Activated naive CD4-positive, alpha-beta T cell treated with anti-CD3 and anti-CD28 coated beads, Interleukin-2, amount 50 U/mL, for 72 hours (primary cell): Measurements from ENCODE around the gene IFT122. TPM values are rescaled to one million over a fixed set of nuclear protein-coding genes. Genes with fewer than 3 reads are reported as not detected.
A peak's percentile ranks its signal among the peaks of the same experiment; 100 is the strongest.

Experiments
- ATAC-seq, 2 donors: fragments of 150-1000 bp; cut with Tn5 transposase; 2 replicates each; pipeline ENCODE4 v1.10.0; 2021; ENCODE audit warnings: mild to moderate bottlenecking in 2 of 2, moderate library complexity in 2 of 2
- DNase-seq, 2 donors: peaks; one replicate each; pipeline ENCODE4 v3.0.0; 2021 to 2022; ENCODE audit warnings: low spot score in 2 of 2
- H3K27ac Mint-ChIP-seq, 2 donors: one replicate each; pipeline ENCODE4 v1.8.0; 2022; ENCODE audit warnings: mild to moderate bottlenecking in 2 of 2, mixed read lengths in 2 of 2
- H3K36me3 Mint-ChIP-seq, 2 donors: one replicate each; pipeline ENCODE4 v1.8.0; 2022; ENCODE audit warnings: mixed read lengths in 2 of 2
- H3K9me3 Mint-ChIP-seq, 2 donors: one replicate each; pipeline ENCODE4 v1.8.0; 2022; ENCODE audit warnings: mixed read lengths in 2 of 2
- total RNA-seq, 2 donors: library from RNA; stranded (reverse); gene quantifications; one replicate each; pipeline ENCODE4 v1.2.3, GENCODE V29; 2022

IFT122 gene
- total RNA-seq, 2 donors from 2014 or later = 29.5 to 39.8 TPM

DNA sequence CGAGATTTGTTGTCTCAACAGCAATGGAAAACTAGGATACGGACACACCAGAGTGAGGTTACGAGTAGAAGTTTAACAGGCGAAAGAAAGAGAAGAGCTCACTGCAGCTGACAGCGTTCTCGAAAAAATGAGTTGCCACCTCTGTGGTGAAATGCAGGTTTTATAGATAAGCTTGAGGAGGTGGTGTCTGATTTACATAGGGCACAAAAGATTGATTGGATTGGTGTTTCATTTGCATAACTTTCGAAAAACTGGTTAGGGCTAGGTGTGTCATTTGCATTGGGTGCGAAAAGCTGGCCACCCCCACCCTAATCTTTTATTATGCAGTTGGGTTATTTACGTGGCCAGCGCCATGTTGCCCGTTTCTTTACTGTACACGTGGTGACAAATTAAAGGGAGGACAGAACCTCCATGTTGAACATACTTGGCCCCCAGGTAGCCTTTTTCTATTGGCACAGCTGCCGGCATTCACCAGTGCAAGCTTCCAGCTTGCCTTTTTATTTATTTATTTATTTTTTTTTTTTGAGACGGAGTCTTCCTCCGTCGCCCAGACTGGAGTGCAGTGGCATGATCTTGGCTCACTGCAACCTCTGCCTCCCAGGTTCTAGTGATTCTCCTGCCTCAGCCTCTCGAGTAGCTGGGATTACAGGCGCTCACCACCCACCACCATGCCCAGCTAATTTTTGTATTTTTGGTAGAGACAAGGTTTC lies 8.3 kb downstream of the IFT122 start:
- DNase-seq = no peak
- no peak for ATAC-seq
- peaks cover 8% of the 10 kb centered on the region in 2 donors for H3K36me3 Mint-ChIP-seq
- no peak overlapping the region for H3K27ac Mint-ChIP-seq
- H3K9me3 Mint-ChIP-seq = no peaks in the 10 kb centered on the region

DNA sequence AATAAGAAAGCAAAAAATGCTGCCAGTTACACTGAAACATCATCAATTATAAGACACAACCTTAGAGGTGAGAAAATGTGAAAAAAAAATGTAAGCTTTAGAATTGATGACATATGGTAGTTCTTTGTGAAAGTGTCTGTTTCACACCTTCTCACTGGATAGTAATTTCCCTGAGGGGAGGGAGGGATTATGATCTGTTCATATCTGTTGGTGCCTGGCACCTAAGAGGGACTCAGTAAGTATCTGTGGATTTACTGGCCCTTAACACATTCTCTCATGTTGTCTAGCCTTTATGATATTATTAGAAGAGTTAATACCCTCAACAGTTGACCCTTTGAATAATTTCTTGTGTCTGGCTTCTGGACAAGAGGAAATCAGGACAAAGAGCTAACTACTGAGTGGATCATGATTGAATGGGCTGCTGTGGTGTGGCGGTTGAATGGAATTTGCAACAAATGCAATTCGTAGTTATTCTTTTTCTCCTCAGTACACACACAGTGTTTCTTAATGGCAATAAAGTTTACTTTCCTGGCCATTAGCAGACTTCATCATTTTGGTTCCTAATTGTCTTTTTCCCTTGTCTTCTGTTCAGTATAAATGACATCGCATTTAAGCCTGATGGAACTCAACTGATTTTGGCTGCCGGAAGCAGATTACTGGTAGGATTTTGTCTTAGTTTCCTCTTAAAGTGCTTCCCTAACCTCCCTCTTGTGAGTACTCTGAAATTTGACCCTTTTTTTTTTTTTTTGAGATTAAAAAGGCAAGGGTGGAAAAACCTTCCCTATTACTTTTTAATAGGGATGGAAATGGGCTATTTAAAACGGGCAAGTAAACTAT lies 9.5 kb downstream of the IFT122 start:
- no peak for ATAC-seq
- H3K9me3 Mint-ChIP-seq = no peaks in the 10 kb centered on the region
- DNase-seq = no peak

DNA sequence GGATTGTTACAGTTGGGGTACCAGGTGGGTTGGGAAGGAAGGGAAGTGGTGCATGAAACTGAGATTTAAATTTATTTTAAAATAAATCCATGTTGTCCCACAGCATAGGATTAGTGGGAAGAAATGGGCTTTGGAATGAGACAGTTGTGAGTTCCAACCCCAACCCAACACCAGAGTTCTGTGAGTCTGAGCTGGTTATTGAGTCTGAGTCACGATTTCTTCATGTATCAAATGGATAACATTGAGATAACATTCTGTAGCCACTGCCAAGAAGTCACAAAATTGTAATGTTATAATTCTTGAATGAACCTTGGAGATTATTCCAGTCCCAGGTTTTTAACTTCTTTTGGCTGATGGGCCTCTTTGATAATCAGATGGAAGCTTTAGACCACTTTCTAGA lies 13.7 kb downstream of the IFT122 start:
- Mint-ChIP-seq H3K9me3 (no peaks in the 10 kb centered on the region), H3K27ac (no peak overlapping the region)
- ATAC-seq = no peak

More for the DNA sequence above, 9.5 kb downstream of the IFT122 start:
- H3K27ac Mint-ChIP-seq = peak overlapping the region in 1 of 2 donors; percentile 75
- peaks cover 11% of the 10 kb centered on the region in 2 donors for H3K36me3 Mint-ChIP-seq

DNA sequence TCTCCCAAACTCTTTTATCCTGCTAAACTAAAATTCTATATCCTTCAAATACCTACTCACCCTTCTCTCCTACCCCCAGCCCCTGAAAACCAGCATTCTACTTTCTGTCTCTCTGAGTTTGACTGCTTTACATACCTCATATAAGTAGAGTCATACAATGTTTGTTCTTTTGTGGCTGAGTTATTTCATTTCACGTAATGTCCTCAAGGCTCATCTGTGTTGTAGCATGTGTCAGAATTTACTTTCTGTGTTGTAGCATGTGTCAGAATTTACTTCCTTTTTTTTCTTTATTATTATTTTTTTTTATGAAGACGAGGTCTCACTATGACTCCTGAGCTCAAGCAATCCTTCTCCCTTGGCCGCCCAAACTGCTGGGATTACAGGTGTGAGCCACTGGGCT lies 20.1 kb downstream of the IFT122 start:
- ATAC-seq = peak in 1 of 2 donors; percentile 51
- H3K27ac Mint-ChIP-seq = no peak overlapping the region

More for the DNA sequence above, 13.7 kb downstream of the IFT122 start:
- peaks cover 11% of the 10 kb centered on the region in 2 donors for H3K36me3 Mint-ChIP-seq
- no peak for DNase-seq

DNA sequence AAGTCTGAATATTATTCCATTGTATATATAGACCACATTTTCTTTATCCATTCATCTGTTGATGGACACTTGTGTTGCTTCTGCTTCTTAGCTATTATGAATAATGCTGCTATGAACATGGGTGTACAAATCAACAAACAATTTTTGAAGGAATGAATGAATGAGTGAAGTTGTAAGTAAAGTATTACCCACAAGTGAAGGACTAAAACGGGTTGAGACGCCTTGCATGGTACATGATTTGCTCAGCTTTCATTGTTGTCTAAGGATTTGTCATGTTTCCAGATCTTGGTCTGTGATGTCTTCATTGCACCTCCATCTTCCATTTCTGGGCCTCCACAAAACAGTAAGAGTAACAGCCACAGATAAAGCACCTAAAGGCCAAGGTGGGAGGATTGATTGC lies 20.5 kb downstream of the IFT122 start:
- no peaks in the 10 kb centered on the region for H3K36me3 Mint-ChIP-seq
- no peaks in the 10 kb centered on the region for H3K9me3 Mint-ChIP-seq
- H3K27ac Mint-ChIP-seq = no peak overlapping the region
- ATAC-seq (peak in 1 of 2 donors; percentile 13), DNase-seq (no peak)

More for the DNA sequence above, 20.1 kb downstream of the IFT122 start:
- H3K9me3 Mint-ChIP-seq = no peaks in the 10 kb centered on the region
- no peak for DNase-seq
- H3K36me3 Mint-ChIP-seq = no peaks in the 10 kb centered on the region

DNA sequence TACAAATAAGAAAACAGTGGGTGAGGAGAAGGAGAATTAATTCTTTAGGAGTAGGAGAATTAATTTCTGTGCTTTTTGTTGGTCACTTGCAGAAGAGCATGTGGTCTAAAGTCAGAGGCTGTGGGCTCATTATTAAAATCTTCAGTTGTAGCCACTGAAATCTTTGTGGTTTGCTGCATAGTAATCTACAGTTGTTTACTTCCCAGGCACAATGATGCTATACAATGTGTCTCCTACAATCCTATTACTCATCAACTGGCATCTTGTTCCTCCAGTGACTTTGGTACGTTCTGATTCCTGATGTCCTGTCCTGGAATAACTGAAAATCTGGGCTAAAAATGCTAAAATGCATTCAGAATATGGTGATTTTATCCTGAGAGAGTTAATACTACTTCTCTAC lies 21.0 kb downstream of the IFT122 start:
- H3K9me3 Mint-ChIP-seq = no peaks in the 10 kb centered on the region
- H3K27ac Mint-ChIP-seq = no peak overlapping the region
- ATAC-seq = no peak
- no peaks in the 10 kb centered on the region for H3K36me3 Mint-ChIP-seq
- DNase-seq = no peak

DNA sequence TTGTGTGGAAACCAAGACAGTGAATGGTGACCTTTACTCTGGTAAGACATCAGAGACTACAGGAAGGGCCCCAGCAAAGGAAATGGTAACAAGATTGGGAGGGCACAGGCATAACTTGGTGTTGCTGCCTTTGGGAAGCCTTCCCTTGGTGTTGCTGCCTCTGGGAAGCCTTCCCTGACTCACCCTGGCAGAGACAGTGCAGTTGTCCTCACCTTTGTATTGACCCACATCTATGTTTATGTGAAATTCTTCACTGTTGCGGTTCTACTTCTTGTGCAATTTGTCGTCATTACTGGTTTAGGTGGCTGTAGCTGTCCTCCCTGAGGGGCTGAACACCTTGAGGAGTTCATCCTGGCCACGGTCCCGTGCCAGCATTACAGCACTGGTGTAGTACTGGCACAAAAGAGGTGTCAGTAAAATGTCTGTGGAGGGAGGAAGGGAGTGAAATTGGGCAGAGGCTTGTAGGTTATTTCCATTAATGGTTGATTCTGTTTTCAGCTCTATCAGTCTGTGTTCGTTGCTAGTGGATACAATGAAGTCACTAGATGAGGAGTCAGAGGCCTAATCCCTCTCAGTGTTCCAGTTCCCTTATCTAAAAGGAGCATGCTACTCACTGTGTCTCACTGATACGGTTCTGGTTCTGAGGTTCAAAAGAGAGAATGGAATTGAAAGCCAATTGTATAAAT lies 21.6 kb downstream of the IFT122 start:
- no peak for DNase-seq
- Mint-ChIP-seq H3K27ac (no peak overlapping the region), H3K9me3 (no peaks in the 10 kb centered on the region), H3K36me3 (no peaks in the 10 kb centered on the region)
- ATAC-seq = no peak

DNA sequence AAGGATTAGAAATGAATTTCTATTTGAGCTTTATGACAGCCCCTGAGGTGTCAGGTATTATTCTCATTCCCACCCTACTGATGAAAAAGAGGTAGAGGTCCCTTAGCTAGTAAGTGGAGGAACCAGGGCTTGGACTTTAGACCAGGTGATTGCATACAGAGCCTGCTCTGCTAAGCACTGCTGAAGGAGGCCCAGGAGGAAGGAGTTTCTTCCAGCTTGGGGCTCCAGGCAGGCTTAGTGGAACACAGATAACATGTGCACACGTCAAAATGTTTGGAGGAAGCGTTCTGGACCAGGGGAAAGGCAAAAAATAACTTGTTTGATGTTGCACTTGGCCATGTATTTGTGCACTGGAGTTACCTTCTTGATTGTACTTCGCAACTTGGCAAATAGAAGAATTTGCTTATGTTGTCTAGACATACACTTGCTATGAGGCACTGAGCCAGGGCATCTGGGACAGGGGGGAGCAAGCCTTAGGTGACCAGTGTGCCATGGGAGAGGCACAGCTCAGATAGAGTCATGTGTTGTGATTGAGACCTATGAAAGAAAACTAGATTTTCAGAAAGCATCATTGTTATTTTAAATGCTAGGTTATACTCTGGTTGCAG lies 22.4 kb downstream of the IFT122 start:
- Mint-ChIP-seq H3K27ac (no peak overlapping the region), H3K36me3 (no peaks in the 10 kb centered on the region), H3K9me3 (no peaks in the 10 kb centered on the region)
- no peak for DNase-seq
- ATAC-seq = no peak

DNA sequence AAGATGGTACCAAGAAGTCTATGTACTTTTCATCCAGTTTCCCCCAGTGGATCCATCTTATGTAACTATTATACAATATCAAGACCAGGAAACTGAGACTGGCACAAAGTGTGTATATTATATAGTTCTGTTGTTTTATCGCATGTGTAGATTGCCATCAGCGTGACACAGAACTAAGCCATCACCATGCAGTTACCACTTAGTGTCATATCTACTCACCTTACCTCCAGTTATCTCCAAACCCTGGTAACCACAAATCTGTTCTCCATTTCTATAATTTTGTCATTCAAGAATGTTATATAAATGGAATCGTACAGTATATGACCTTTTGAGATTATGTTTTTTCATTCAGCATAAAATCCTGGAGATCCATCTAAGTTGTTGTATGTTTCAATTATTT lies 23.1 kb downstream of the IFT122 start:
- no peaks in the 10 kb centered on the region for H3K9me3 Mint-ChIP-seq
- no peak overlapping the region for H3K27ac Mint-ChIP-seq
- no peak for DNase-seq
- H3K36me3 Mint-ChIP-seq = no peaks in the 10 kb centered on the region
- ATAC-seq = no peak

DNA sequence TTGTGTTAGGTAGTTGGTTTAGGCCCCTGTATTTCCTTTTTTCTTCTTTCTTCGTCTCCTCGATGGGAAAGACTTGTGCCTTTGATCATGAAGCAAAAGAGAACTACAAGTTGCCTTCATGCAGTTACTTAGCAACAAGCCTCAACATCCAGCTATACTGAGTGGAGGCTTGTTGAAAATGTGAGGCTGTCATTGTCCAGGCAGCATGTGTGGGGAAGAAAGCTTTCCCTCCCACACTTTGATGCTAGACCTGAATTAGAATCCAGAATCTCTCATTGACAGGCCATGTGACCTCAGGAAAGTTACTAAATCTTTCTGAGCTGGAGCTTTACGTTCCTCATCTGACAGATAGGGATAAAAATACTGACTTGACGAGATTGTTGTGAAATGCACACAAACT lies 23.7 kb downstream of the IFT122 start:
- ATAC-seq = no peak
- H3K27ac Mint-ChIP-seq = no peak overlapping the region
- no peaks in the 10 kb centered on the region for H3K36me3 Mint-ChIP-seq
- no peak for DNase-seq
- no peaks in the 10 kb centered on the region for H3K9me3 Mint-ChIP-seq

DNA sequence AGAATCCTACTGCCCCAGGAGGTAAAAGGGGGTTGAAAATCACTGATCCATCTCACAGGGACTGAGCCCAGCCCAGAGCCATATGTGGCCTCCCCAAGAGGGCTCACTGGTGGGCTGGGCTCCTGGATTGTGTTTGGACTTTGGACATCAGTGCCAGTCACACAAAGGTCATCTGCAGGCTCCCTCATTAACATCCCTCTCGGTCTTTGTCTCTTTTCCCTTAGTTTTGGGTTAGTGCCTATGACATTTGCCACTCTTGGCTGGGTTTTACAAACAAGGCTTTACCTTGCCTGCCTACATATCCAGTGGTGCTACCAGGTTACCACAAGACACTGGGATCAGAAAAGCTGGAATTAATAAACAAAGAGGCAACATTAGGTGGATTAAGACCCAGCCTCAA lies 27.9 kb downstream of the IFT122 start:
- Mint-ChIP-seq H3K27ac (no peak overlapping the region), H3K36me3 (peaks cover 0 to 6% of the 10 kb centered on the region in 2 donors), H3K9me3 (no peaks in the 10 kb centered on the region)
- DNase-seq (no peak), ATAC-seq (no peak)

DNA sequence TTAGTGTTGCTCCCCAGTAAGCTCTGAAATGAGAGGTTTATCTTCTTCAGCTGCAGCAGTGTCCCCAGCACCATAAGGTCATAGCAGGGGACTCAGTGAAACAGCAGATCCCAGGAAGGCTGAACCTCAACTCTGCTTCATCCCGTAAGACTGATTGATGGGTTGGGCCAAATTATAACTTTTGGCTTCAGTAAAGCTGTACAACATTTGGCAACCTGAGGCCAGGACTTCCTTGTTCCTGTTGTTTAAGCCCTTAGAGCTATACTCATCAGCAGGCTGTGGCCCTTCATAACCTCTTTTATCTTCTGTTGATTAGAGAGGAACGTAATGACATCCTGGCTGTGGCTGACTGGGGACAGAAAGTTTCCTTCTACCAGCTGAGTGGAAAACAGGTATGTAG lies 29.0 kb downstream of the IFT122 start:
- DNase-seq (no peak), ATAC-seq (no peak)
- peaks cover 0 to 6% of the 10 kb centered on the region in 2 donors for H3K36me3 Mint-ChIP-seq
- no peaks in the 10 kb centered on the region for H3K9me3 Mint-ChIP-seq
- H3K27ac Mint-ChIP-seq = no peak overlapping the region

DNA sequence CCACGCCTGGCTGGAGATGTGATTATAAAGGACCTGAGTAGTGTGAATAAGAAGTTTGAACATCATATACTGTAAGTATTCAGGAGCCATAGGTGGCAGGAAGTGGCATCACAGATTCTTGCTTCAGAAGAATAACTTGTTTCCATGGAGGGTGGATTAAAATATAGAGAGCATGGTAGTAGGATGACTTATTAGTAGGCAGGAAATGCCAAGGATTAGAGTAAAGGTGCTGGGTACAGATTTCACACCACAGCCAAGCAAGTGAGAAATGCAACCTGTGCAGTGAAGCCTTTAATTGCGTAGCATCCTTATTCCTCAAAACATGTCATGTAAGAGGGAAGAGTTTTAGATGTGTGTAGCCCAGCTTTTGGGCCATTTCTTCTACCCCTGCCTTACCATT lies 30.8 kb downstream of the IFT122 start:
- Mint-ChIP-seq H3K36me3 (peaks cover 0 to 6% of the 10 kb centered on the region in 2 donors), H3K9me3 (no peaks in the 10 kb centered on the region), H3K27ac (no peak overlapping the region)
- DNase-seq (no peak), ATAC-seq (no peak)

DNA sequence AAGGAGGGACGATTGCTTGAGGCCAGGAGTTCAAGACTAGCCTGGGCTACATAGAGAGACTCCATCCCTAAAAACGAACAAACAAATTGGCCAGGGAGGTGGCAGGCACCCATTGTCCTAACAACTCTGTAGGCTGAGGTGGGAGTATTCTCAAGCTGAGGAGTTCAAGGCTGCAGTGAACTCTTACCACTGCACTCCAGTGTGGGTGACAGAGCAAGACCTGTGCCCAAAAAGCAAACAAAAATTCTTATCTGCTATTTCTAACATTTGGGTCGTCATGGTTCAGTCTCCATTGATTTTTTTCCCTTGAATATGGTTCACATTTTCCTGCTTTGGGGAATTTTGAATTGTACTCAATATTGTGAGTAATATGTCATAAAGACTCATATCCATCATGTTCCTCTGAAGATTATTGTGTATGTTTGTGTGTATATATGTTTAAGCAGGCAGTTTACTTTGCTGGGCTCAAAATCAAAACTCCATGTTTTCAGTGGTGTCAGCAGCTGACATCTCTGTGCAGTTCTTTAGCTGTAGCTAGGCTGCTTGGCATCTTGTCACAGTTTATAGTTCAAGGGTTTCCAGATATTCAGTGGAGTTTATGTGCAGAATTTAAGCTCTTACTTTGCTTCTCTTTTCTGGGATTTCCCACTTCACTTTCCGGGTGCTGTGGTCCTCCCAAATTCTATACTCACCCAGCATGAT lies 33.2 kb downstream of the IFT122 start:
- H3K36me3 Mint-ChIP-seq = peaks cover 0 to 10% of the 10 kb centered on the region in 2 donors
- H3K27ac Mint-ChIP-seq = no peak overlapping the region
- ATAC-seq = no peak
- no peaks in the 10 kb centered on the region for H3K9me3 Mint-ChIP-seq
- DNase-seq = no peak

DNA sequence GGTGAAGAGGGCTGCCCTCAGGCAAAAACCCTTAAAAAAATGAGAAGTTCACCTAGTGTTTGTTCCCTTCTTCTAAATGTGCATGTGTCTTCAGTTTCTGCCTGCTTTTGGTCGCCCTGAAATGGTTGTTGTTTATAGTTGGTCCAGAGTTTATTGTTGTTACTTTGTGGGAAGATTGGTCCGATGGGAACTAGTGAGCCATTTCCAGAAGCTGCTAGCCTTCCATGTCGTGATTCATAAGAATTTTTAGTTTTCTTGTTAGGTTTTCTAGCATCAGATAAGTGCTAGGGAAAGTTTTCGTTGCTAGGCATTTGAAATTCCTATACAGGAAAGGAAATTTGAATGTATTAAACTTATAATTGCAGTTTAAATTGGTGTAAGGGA lies 33.7 kb downstream of the IFT122 start:
- DNase-seq (no peak), ATAC-seq (no peak)
- no peak overlapping the region for H3K27ac Mint-ChIP-seq
- peaks cover 0 to 10% of the 10 kb centered on the region in 2 donors for H3K36me3 Mint-ChIP-seq
- no peaks in the 10 kb centered on the region for H3K9me3 Mint-ChIP-seq
